Measurements from ENCODE around the gene ATP9B. TPM values are rescaled to one million over a fixed set of nuclear protein-coding genes. Genes with fewer than 3 reads are reported as not detected.

ATP9B gene
- total RNA-seq, 1 experiment from 2014 or later: 25.5 TPM

GRCh38 chr18:79377187-79377891 is 308.1 kb downstream of the ATP9B start:
- TF ChIP-seq CTCF (IDR thresholded peaks at IDR 0.05; ENCODE audit: unreplicated experiment): no peak
- Mint-ChIP-seq H3K4me3 (ENCODE audit: unreplicated experiment) (no peak overlapping the region), H3K27me3 (ENCODE audit: insufficient read depth, unreplicated experiment) (no peaks in the 10 kb centered on the region), H3K4me1 (ENCODE audit: insufficient read depth, unreplicated experiment) (no peaks in the 10 kb centered on the region), H3K27ac (ENCODE audit: low read depth, unreplicated experiment) (no peak overlapping the region), H3K36me3 (ENCODE audit: insufficient read depth, unreplicated experiment) (peaks cover 33% of the 10 kb centered on the region), H3K9me3 (ENCODE audit: unreplicated experiment) (no peaks in the 10 kb centered on the region)
- ChIA-PET CTCF (interaction anchor here (0.5 to 4.6 kb wide), 6 partner anchors 17 to 1355 kb away, joined by 3 to 65 read pairs (median 8); no protein-coding TSS in a partner anchor), POLR2A (no interaction called here)
- intact Hi-C loops (cut with micrococcal nuclease): loop anchor here (5.0 kb wide), 1 partner anchor 390 kb away; no protein-coding TSS in a partner anchor
- DNase-seq (ENCODE audit: unreplicated experiment): no peak
- BruUV-seq (replicated peaks): no TSS peak

- peak; percentile 59 for DNase-seq (ENCODE audit: unreplicated experiment)
- intact Hi-C loops (cut with micrococcal nuclease): loop anchor here (5.0 kb wide), 1 partner anchor 391 kb away; no protein-coding TSS in a partner anchor
- Mint-ChIP-seq H3K27me3 (ENCODE audit: insufficient read depth, unreplicated experiment) (no peaks in the 10 kb centered on the region), H3K4me1 (ENCODE audit: insufficient read depth, unreplicated experiment) (no peaks in the 10 kb centered on the region), H3K36me3 (ENCODE audit: insufficient read depth, unreplicated experiment) (peaks cover 33% of the 10 kb centered on the region), H3K9me3 (ENCODE audit: unreplicated experiment) (no peaks in the 10 kb centered on the region), H3K27ac (ENCODE audit: low read depth, unreplicated experiment) (no peak overlapping the region), H3K4me3 (ENCODE audit: unreplicated experiment) (no peak overlapping the region)
- peak; percentile 80 for TF ChIP-seq CTCF (IDR thresholded peaks at IDR 0.05; ENCODE audit: unreplicated experiment)
- ChIA-PET CTCF (interaction anchor here (0.7 to 4.6 kb wide), 17 partner anchors 10 to 318 kb away, joined by 3 to 65 read pairs (median 3); partner anchors contain the start of gene NFATC1), POLR2A (no interaction called here)
- BruUV-seq (replicated peaks): no TSS peak
These were observed 309.5 kb downstream of the ATP9B start for GRCh38 chr18:79378536-79379250.

GRCh38 chr18:79379251-79379905 is 310.2 kb downstream of the ATP9B start:
- ChIA-PET POLR2A (no interaction called here), CTCF (interaction anchor here (0.6 to 4.6 kb wide), 22 partner anchors 10 to 1617 kb away, joined by 3 to 65 read pairs (median 3); partner anchors contain the start of gene NFATC1)
- no TSS peak for BruUV-seq (replicated peaks)
- H3K4me3 Mint-ChIP-seq (ENCODE audit: unreplicated experiment): no peak overlapping the region
- no peaks in the 10 kb centered on the region for H3K4me1 Mint-ChIP-seq (ENCODE audit: insufficient read depth, unreplicated experiment)
- no peak for TF ChIP-seq CTCF (IDR thresholded peaks at IDR 0.05; ENCODE audit: unreplicated experiment)
- DNase-seq (ENCODE audit: unreplicated experiment): no peak
- no peaks in the 10 kb centered on the region for H3K9me3 Mint-ChIP-seq (ENCODE audit: unreplicated experiment)
- intact Hi-C loops (cut with micrococcal nuclease): loop anchor here (5.0 kb wide), 1 partner anchor 392 kb away; no protein-coding TSS in a partner anchor
- no peak overlapping the region for H3K27ac Mint-ChIP-seq (ENCODE audit: low read depth, unreplicated experiment)
- no peaks in the 10 kb centered on the region for H3K27me3 Mint-ChIP-seq (ENCODE audit: insufficient read depth, unreplicated experiment)
- peaks cover 32% of the 10 kb centered on the region for H3K36me3 Mint-ChIP-seq (ENCODE audit: insufficient read depth, unreplicated experiment)
